ENCODE measurements around the gene TTC7B. TPM values are rescaled to one million over a fixed set of nuclear protein-coding genes. Genes with fewer than 3 reads are reported as not detected.

TTC7B gene
- total and polyA plus RNA-seq, 2 of the 8 experiments (the other 6 are each of a cell fraction or from before 2014, with no cell fraction given) = 23.7 to 34.0 TPM

DNA sequence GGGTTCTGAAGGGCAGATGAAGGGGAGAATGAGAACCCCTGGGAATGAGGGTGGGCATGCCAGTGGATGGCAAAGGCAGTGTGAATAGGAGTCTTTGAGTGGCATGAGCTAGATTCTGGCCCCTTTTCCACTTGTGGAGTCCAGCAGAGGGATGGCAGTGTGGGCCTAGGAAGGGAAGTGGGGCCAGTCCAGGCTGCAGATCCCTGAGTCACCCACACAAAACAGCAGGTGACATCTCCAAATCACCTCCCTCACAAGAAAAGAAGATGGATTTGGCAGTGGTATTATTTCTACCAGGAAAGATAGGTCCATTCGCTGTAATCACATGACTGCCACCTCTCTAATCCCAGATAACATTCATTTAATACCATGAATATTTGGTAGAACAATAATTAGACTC, 151.3 kb downstream of the TTC7B start (continued):
- no peak for TF ChIP-seq PHF8 (conservative IDR thresholded peaks at IDR 0.05; ENCODE audit: low read depth, low read length)
- TF ChIP-seq KDM4A (IDR thresholded peaks at IDR 0.05; ENCODE audit: low read depth, low read length, severe bottlenecking) = no peak
- TF ChIP-seq CEBPB (IDR thresholded peaks at IDR 0.05; ENCODE audit: low read depth, low read length) = no peak
- TF ChIP-seq SP1 (IDR thresholded peaks at IDR 0.05; ENCODE audit: low read depth, low read length) = no peak
- no peak for TF ChIP-seq HDAC6 (IDR thresholded peaks at IDR 0.05; ENCODE audit: low read depth, low read length)
- TF ChIP-seq EZH2 (IDR thresholded peaks at IDR 0.05; ENCODE audit: low read depth, low read length, severe bottlenecking) = no peak
